C1 segment of cervical spinal cord (tissue), 14 donors: Measurements from ENCODE around the gene IGIP.
"Not testable (repeated sequence)": the region's sequence is repeated elsewhere in the genome, so short reads cannot be mapped to it uniquely, and the experiment has no call there.

Experiments
- DNase-seq, 14 donors: peaks; one replicate each; lab custom pipeline; 2025; lab: John Stamatoyannopoulos, UW

The IGIP gene

DNA sequence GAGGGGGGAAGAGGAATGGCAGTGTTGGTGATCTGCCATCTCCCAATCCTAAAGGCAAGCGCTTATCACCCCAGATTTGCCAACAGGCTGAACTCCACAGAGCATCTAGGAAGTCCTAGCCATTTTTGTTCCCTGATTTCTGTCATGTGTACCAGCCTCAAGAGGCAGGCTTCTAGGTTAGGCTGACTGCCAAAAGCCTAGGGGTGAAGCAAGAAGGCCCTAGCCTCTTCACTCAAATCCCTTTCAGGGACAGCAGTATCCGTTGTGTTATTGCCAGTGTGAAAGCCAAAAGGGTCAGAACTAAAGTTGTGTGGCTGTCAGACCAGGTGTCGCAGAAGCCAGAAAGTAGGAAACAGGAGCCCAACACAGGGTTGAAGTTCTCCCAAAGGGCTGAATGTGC is 14.7 kb downstream of the IGIP start:
- DNase-seq, result no peak

GRCh38 chr5:140141241-140141640 is 15.5 kb downstream of the IGIP start:
- DNase-seq, result no peak

- no peak for DNase-seq
Measured at GRCh38 chr5:140142246-140142645, 16.5 kb downstream of the IGIP start.

- no peak for DNase-seq
Measured at GRCh38 chr5:140142856-140143255, 17.1 kb downstream of the IGIP start.

- DNase-seq, result no peak
Measured at GRCh38 chr5:140143521-140144258, 18.0 kb downstream of the IGIP start.

DNA sequence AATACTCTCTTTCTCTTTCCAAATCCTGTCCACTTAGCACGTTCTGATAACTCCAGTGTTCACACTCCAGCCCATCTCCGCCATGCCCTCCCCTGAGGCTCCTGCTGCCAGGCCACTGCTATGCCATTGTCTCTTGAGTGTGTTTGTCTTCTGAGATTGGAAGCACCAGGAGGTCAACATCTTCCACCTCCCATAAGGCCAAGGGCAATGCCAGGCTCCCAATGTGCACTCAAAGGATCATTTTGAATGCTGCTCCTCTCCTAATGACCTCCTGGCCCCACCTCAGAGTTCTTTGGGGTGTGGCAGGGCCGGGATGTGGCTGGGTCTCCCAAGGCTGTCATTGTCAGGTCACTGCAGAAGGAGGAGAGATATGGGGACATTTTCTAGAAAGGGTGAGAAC is 19.5 kb downstream of the IGIP start:
- no peak for DNase-seq

- peak in 7 of 14 donors; percentile 25 to 68 (median 41) for DNase-seq
Measured at GRCh38 chr5:140145818-140146522, 20.2 kb downstream of the IGIP start.

GRCh38 chr5:140146523-140146842 is 20.7 kb downstream of the IGIP start:
- DNase-seq, result no peak

DNA sequence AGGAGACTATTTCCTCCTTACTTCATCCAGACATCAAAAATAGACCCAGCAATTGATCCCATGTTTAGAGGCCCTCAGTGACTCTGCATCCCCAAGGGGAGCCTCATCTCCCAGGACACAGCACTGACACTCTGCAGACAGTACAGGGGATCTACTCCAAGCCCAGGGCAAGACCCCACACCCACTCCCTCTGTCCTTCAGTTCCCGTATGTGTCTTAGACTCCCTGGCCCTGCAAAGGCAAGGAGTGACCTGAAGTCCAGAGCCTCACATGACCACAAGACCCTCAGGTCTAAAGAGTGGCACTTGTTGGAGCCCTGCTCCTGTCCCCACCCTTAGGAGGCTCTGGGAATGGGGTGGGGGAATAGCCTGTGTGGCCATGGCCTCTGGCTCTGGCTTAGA is 21.7 kb downstream of the IGIP start:
- no peak for DNase-seq

DNA sequence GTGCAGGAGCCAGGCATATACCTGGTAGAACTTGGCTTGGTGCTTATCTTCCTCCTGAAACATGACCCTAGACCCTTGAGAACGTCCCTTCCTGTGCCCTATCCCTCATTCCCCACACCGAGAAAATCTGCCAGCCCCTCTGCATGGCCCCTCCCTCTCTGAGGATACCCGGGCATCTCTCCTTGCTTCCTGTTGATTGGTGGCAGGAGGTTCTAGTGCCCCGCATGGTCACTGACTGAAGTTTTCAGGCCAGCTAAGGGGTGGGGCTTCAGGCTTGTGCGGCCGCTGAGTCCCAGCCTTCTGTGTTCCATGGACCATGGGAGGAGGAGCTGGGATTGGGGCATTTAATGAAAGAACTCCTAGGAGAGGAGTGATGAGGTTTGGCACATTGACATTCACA is 22.8 kb downstream of the IGIP start:
- DNase-seq, result peak in 1 of 14 donors; percentile 17

DNA sequence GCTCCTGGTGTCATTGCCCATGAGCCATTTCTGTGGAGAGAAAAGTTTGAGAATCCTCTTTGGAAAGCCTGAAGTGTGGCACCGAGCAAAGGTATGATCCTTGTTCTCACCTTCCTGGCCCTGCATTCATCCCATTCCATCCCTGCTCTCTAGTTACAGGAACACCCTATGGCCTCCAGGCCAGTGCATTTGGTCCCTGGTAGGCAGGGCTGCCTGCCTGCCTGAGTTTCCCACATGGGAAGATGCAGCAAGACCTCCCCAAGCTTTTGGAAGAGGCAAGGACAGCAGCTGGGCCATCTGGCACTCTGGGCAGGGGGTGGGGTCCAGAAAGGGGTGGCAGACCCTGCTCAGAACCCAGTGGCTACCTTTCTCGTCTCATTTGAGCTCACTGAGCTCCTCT is 24.5 kb downstream of the IGIP start:
- DNase-seq, result no peak

- no peak for DNase-seq
Measured at GRCh38 chr5:140151144-140152021, 25.6 kb downstream of the IGIP start.

DNA sequence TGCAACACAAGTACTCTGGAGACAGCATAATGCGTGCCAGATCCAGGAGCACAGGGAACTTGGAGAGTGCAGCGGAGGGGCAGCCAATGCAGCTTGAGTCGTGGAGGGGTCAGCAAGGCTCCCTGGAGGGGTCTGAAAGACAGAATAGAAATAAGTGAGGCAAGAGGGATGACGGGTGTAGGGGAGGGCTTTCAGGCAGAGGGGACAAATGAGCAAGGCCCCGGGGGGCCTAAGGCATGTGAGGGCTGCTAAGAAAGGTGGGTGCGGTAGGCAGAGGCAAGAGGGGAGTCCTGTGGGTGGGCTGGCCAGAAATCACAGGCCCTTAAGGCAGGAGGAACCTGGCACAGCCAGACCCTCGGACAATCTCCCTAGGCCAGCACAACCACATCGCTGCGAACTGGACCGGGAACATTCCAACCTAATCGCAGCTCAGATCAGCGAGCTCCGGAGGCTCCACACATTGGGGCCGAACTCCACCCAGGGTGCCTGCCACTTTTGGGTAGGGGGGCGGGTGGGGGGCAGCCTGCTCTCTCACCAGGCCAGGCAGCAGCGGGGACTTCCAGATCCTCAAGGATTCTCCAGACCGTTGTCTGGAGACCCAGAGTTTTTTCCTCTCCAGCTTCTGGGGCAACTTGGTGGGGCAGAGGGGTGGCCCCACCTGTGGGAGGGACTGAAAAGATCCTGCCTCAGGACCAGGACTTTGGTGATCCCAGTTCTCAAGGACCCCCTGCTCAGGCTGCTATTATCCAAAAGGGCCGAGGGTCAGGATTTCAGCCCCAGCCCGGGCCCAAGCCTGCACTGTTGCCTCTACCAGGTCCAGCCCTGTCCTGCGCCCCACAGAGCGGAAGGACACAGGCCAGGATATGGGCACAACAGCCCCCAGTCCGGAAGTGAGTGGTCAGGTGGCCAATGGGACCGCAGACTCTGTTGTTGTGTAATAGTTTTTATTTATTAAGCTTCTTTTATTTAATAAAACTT is 26.6 kb downstream of the IGIP start:
- no peak for DNase-seq

DNA sequence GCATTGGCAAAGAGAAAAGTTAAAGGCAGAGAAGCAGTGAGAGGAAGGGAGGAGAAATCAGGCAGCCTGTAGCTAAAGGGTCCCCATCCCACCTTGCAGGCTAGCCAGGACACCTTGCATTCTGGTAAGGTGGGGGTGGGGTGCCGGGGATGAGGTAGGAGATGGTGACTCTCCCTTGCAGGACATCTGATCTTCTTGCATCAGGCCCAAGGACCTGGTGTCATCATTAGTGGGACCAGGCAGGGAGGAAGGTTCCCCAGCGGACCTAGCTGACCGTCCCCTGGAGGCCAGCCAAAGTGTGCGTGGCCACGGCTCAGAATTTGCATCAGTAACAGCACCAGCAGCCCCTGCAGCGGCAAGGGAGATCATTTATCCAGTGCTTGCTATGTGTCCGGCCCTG is 27.5 kb downstream of the IGIP start:
- DNase-seq, result no peak

- DNase-seq, result peak in 5 of 14 donors; percentile 20 to 39 (median 31)
Measured at GRCh38 chr5:140153905-140154304, 28.2 kb downstream of the IGIP start.

DNA sequence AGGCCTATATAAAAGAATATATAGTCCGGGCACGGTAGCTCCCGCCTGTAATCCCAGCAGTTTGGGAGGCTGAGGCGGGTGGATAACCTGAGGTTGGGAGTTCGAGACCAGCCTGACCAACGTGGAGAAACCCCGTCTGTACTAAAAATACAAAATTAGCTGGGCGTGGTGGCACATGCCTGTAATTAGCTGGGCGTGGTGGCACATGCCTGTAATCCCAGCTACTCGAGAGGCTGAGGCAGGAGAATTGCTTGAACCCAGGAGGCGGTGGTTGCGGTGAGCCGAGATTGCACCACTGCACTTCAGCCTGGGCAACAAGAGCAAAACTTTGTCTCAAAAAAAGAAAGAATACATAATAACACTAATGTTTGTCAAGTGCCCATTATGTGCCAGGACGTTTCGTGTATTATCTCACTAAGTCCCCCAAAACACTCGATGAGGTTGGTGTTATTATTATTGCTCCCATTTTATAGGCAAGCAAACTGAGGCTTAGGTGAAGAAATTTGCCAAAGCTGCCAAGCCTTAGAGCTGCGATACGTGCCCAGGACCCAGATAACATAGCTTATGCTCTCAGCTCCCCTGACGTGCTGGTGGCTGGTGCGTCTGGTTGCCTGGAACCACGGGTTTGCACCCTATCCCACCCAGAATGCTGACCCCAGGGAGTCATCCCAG is 29.1 kb downstream of the IGIP start:
- DNase-seq, result not testable (repeated sequence)

DNA sequence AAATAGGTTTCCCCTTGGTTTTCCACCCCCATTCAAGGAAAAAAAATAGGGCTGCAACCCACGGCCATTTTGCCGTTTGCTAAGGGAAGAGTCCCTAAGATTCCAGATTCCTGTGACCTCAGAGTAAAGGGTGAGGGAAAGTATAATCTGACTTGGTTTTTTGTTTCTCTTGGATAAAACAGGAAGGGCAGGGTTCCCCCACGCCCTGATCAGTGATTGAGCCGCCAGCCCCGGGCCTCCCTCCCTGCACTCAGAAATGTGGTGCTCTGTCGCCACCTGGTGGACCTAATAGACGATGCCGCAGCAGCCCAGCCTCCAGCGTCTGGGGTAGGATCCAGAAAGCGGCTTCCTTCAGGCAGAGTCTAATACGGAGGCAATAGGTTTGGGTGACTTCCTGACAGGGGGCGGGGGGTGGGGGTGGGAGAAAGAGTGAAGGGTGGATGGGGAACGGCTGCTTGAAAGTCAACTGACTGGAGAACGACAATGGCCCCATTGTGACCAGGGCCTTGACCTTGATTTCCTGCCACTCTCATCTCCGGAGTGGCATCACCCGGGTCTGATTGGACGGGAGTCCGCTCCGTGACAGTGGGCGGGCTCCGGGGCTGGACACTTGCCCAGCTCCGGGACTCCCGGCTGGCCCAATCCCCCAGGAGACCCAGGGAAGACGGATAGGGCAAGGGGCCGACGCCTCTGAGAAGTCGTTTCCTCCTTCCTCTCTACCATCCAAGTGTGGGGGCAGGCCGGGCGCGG is 31.5 kb downstream of the IGIP start:
- DNase-seq, result peak; percentile 29 to 98 (median 94)

DNA sequence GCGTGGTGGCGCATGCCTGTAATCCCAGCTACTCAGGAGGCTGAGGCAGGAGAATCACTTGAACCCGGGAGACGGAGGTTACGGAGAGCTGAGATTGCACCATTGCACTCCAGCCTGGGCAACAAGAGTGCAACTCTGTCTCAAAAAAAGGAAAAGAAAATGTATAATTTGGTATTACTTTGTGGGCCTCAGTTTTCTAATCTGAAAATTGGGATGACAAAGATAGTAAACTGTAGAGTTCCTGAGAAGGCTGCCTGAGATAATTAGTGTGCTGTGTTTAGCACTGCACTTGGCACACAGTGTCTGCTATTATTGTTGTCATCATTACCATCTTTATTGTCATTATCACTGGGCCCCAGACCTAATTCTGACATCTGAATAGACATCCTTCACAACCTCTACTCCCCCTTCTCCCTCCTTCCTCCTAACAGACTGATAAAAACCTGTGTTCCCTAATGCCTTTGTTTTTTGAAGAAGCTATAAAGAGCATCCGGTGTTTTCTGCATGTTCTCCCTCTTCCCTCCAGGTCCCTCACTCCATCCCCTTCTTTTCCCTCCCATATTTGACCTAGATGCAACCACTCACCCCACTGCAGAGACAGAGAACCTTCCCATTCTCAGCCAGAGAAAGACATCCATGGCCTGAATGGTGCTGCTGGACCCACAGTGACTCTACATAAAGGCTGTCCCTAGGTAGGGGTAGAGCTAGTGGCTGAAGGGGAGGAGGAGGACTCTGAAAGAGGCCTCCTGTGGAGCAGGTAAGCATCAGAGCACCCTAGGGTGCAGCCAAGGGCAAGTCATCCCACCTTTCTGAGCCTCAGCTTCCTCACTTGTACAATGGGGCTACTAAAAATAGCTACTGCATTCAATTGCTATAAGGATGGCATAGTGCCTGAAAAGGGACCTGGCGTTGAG is 33.5 kb downstream of the IGIP start:
- DNase-seq, result no peak

DNA sequence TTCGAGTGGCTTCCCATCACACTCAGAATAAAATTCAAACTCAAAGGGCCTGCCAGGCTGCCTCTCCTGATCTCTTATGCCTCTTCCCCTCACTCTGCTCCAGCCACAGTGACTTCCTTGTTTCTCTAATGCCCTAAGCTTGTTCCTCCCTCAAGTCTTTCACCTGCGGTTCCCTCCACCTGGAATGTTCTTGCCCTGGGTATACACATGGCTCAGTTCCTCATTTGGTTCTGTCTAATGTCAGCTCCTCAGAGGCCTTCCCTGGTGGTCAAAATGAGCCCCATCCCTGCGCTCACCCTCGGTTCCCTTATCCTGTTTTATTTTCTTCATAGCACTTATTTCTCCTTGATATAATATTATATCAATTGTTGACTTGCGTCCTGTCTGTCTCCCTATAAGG is 36.5 kb downstream of the IGIP start:
- no peak for DNase-seq
